Skeletal muscle satellite cell (primary cell): ENCODE data around the gene LHX3.

Experiments used
- H3K27me3 ChIP-seq: 2 replicates; pipeline ENCODE4 v1.7.0; 2013; ENCODE audit warnings: low read length; ENCODE audit not compliant: control insufficient read depth, insufficient read depth
- H3K36me3 ChIP-seq: 2 replicates; pipeline ENCODE4 v1.7.0; 2013; ENCODE audit warnings: mild to moderate bottlenecking, control low read depth, low read length; ENCODE audit not compliant: insufficient read depth
- H3K4me1 ChIP-seq: 2 replicates; pipeline ENCODE4 v1.7.0; 2013; ENCODE audit warnings: low read length; ENCODE audit not compliant: control insufficient read depth, insufficient read depth
- H3K4me2 ChIP-seq: 2 replicates; pipeline ENCODE4 v1.7.0; 2013; ENCODE audit warnings: mild to moderate bottlenecking, low read length
- H3K4me3 ChIP-seq: 2 replicates; pipeline ENCODE4 v1.7.0; 2013; ENCODE audit warnings: low read length
- H3K9ac ChIP-seq: 2 replicates; pipeline ENCODE4 v1.7.0; 2013; ENCODE audit warnings: mild to moderate bottlenecking, low read depth, low read length, moderate library complexity
- H3K9me3 ChIP-seq: replicated peaks from 2 replicates; pipeline ENCODE4 v1.7.0; 2013; ENCODE audit warnings: mild to moderate bottlenecking, control low read depth, low read length

LHX3 gene

GRCh38 chr9:136247551-136247916 is 42.6 kb upstream of the LHX3 start:
- no peaks in the 10 kb centered on the region for H3K36me3 ChIP-seq
- H3K4me1 ChIP-seq: peaks cover 15% of the 10 kb centered on the region
- no peak overlapping the region for H3K4me2 ChIP-seq
- H3K9me3 ChIP-seq: no peaks in the 10 kb centered on the region
- no peak overlapping the region for H3K9ac ChIP-seq
- H3K4me3 ChIP-seq: no peak overlapping the region
- peaks cover 32% of the 10 kb centered on the region for H3K27me3 ChIP-seq

DNA sequence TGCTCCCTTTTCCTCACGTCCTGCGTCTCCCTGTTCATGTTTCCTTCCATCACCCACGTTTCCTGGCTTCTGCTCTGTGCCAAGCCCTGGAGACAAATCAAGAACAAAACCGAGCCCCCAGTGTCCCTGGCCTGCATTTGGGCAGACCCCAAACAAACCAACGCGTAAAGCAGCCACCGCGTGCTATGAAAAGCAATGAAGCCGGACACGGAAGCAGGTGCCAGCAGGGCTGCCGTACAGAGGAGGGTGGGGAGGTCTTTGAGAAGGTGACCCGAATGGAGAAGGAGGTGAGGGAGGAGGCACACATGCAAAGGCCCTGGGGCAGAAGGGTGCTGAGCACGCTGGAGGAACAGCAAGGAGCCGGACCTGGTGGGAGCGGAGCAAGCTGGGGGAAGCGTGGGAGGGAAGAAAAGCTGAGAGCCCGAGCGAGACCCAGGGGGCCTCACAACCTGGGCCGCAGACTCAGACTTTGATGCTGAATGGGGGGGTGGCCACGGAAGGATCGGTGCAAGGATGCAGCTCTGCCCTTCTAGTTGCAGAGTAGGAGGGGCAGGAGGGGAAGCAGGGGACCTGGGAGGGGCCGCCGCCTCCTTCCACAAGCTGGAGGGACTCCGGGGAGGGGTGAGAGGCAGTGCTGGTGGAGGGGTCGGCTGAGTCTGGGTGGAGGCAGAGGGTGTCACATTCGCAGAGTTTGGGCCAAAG is 42.1 kb upstream of the LHX3 start:
- H3K4me1 ChIP-seq: peaks cover 15% of the 10 kb centered on the region
- H3K27me3 ChIP-seq: peaks cover 32% of the 10 kb centered on the region
- no peak overlapping the region for H3K9ac ChIP-seq
- H3K36me3 ChIP-seq: no peaks in the 10 kb centered on the region
- H3K4me3 ChIP-seq: no peak overlapping the region
- H3K4me2 ChIP-seq: no peak overlapping the region
- no peaks in the 10 kb centered on the region for H3K9me3 ChIP-seq

GRCh38 chr9:136245219-136246150 is 40.6 kb upstream of the LHX3 start, which contains the start of gene QSOX2:
QSOX2 (minus strand) TSS chr9:136245812; CDS start chr9:136245803, 9 bp downstream.
- peaks cover 15% of the 10 kb centered on the region for H3K4me1 ChIP-seq
- H3K9ac ChIP-seq: peak within 1 kb of the TSS; percentile 68
- peak within 1 kb of the TSS; percentile 77 for H3K4me3 ChIP-seq
- peak within 1 kb of the TSS; percentile 95 for H3K4me2 ChIP-seq
- H3K36me3 ChIP-seq: no peaks in the 10 kb centered on the region
- no peaks in the 10 kb centered on the region for H3K9me3 ChIP-seq
- H3K27me3 ChIP-seq: peaks cover 22% of the 10 kb centered on the region

- peaks cover 15% of the 10 kb centered on the region for H3K4me1 ChIP-seq
- H3K9ac ChIP-seq: peak overlapping the region; percentile 68
- H3K9me3 ChIP-seq: no peaks in the 10 kb centered on the region
- peak overlapping the region; percentile 95 for H3K4me2 ChIP-seq
- no peaks in the 10 kb centered on the region for H3K36me3 ChIP-seq
- peak overlapping the region; percentile 77 for H3K4me3 ChIP-seq
- peaks cover 16% of the 10 kb centered on the region for H3K27me3 ChIP-seq
Measured at GRCh38 chr9:136244969-136245218, 40.0 kb upstream of the LHX3 start.

GRCh38 chr9:136244122-136244968 is 39.4 kb upstream of the LHX3 start:
- Histone ChIP-seq H3K4me3 (peak overlapping the region; percentile 77), H3K27me3 (peaks cover 13% of the 10 kb centered on the region), H3K4me1 (peaks cover 15% of the 10 kb centered on the region), H3K9me3 (no peaks in the 10 kb centered on the region), H3K9ac (peak overlapping the region; percentile 68), H3K4me2 (peak overlapping the region; percentile 95), H3K36me3 (no peaks in the 10 kb centered on the region)

DNA sequence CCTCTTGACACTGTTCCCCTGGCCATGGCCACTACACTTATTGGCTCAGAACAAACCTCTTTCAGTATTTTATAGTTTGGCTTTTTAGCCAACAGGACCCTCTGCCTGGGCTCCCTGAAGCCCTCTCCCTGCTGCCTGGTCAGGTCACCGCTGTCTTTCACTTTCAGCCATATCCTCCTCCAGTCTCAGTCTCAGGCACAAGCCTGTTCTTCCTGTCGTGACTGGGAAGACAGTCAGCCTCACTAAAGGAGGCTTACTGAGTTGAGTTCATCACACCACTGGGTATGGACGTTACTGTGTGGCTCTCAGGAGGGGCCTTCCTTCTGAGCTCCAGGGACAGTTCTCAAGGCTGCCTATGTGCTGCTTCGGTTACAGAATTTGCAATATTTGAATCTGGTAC is 38.7 kb upstream of the LHX3 start:
- Histone ChIP-seq H3K4me3 (no peak overlapping the region), H3K4me2 (no peak overlapping the region), H3K9me3 (no peaks in the 10 kb centered on the region), H3K4me1 (peaks cover 15% of the 10 kb centered on the region), H3K27me3 (peaks cover 7% of the 10 kb centered on the region), H3K36me3 (no peaks in the 10 kb centered on the region), H3K9ac (no peak overlapping the region)

GRCh38 chr9:136242918-136243525 is 38.1 kb upstream of the LHX3 start:
- no peak overlapping the region for H3K4me2 ChIP-seq
- no peaks in the 10 kb centered on the region for H3K36me3 ChIP-seq
- no peaks in the 10 kb centered on the region for H3K9me3 ChIP-seq
- H3K27me3 ChIP-seq: peaks cover 4% of the 10 kb centered on the region
- peaks cover 15% of the 10 kb centered on the region for H3K4me1 ChIP-seq
- H3K9ac ChIP-seq: no peak overlapping the region
- no peak overlapping the region for H3K4me3 ChIP-seq

GRCh38 chr9:136242248-136242647 is 37.3 kb upstream of the LHX3 start:
- no peaks in the 10 kb centered on the region for H3K27me3 ChIP-seq
- H3K9ac ChIP-seq: no peak overlapping the region
- H3K4me1 ChIP-seq: peaks cover 15% of the 10 kb centered on the region
- H3K9me3 ChIP-seq: no peaks in the 10 kb centered on the region
- H3K4me3 ChIP-seq: no peak overlapping the region
- H3K4me2 ChIP-seq: no peak overlapping the region
- no peaks in the 10 kb centered on the region for H3K36me3 ChIP-seq

DNA sequence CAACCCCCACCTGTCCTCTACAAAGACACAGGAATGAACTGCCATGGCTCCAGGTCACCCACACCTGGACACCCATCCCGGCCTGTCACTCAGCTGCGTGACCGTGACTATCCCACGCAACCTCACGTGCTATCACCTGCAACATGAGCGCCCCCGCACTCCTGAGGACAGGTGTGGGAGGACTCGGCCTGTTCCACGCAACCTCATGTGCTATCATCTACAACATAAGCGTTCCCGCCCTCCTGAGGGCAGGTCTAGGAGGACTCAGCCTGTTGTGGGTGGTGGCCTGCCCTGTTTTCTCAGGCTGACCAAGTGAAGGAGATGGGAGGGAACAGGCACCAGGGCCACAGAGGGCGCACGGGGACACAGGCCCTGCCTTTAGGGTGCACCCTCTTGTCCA is 36.6 kb upstream of the LHX3 start:
- peaks cover 15% of the 10 kb centered on the region for H3K4me1 ChIP-seq
- no peak overlapping the region for H3K4me2 ChIP-seq

GRCh38 chr9:136240941-136241340 is 36.0 kb upstream of the LHX3 start:
- Histone ChIP-seq H3K4me3 (no peak overlapping the region), H3K27me3 (no peaks in the 10 kb centered on the region), H3K4me1 (peaks cover 15% of the 10 kb centered on the region), H3K4me2 (no peak overlapping the region), H3K36me3 (no peaks in the 10 kb centered on the region), H3K9ac (no peak overlapping the region), H3K9me3 (no peaks in the 10 kb centered on the region)

More for the DNA sequence above, 36.6 kb upstream of the LHX3 start:
- Histone ChIP-seq H3K27me3 (no peaks in the 10 kb centered on the region), H3K9ac (no peak overlapping the region), H3K4me3 (no peak overlapping the region), H3K9me3 (no peaks in the 10 kb centered on the region), H3K36me3 (no peaks in the 10 kb centered on the region)

- Histone ChIP-seq H3K4me1 (peaks cover 14% of the 10 kb centered on the region), H3K4me2 (no peak overlapping the region), H3K4me3 (no peak overlapping the region), H3K9me3 (no peaks in the 10 kb centered on the region), H3K9ac (no peak overlapping the region), H3K27me3 (no peaks in the 10 kb centered on the region), H3K36me3 (no peaks in the 10 kb centered on the region)
Measured at GRCh38 chr9:136239983-136240330, 35.0 kb upstream of the LHX3 start.
